Breast epithelium (tissue), 4 donors: ENCODE data around the gene RAPGEF1. TPM values are rescaled to one million over a fixed set of nuclear protein-coding genes. Genes with fewer than 3 reads are reported as not detected.
"Not testable (repeated sequence)": the region's sequence is repeated elsewhere in the genome, so short reads cannot be mapped to it uniquely, and the experiment has no call there.

Experiments
- DNase-seq, 2 donors: peaks; one replicate each; pipeline ENCODE4 v3.0.0-alpha.2; 2019; ENCODE audit warnings: low spot score in 2 of 2
- H3K27ac ChIP-seq, 2 donors: fragments of 200-600 bp; sonication (generic) in 1 of 2; one replicate each; pipeline ENCODE4 v1.5.1; 2016 to 2019; ENCODE audit warnings: mild to moderate bottlenecking in 1 of 2
- H3K27me3 ChIP-seq, 2 donors: fragments of 200-600 bp; sonication (generic) in 1 of 2; one replicate each; pipeline versions ENCODE4 v1.5.1 to v1.6.0; 2017 to 2019; ENCODE audit warnings: control low read depth in 1 of 2, mild to moderate bottlenecking in 1 of 2
- H3K36me3 ChIP-seq: fragments of 200-600 bp; one replicate; pipeline ENCODE4 v1.5.1; 2019
- H3K4me1 ChIP-seq, 2 donors: fragments of 200-600 bp; sonication (generic); one replicate each; pipeline ENCODE4 v1.5.1; 2016 to 2019; ENCODE audit warnings: control low read depth in 1 of 2
- H3K4me3 ChIP-seq, 3 donors: fragments of 200-600 bp; sonication (generic); 1 replicate in 2 of 3; 2 replicates in 1 of 3; pipeline ENCODE4 v1.5.1; 2016 to 2019; ENCODE audit warnings: mild to moderate bottlenecking in 3 of 3, moderate library complexity in 2 of 3
- H3K9me3 ChIP-seq, 2 donors: fragments of 200-600 bp; sonication (generic) in 1 of 2; one replicate each; pipeline ENCODE4 v1.5.1; 2016 to 2019; ENCODE audit warnings: control low read depth in 1 of 2
- CTCF ChIP-seq, 3 donors: fragments of 450-650 bp; IDR thresholded peaks; one replicate each; pipeline ENCODE4 v1.5.1; 2016 to 2017; ENCODE audit warnings: antibody characterized with exemption in 3 of 3, mild to moderate bottlenecking in 3 of 3, moderate library complexity in 3 of 3
- POLR2A ChIP-seq: fragments of 450-650 bp; IDR thresholded peaks from one replicate; pipeline ENCODE4 v1.6.1; 2016; ENCODE audit warnings: antibody characterized with exemption, mild to moderate bottlenecking, moderate library complexity
- POLR2AphosphoS5 ChIP-seq, 3 donors: sonication (generic); formaldehyde crosslinking; IDR thresholded peaks; one replicate each; pipeline ENCODE4 v1.6.1; 2017; ENCODE audit warnings: antibody characterized with exemption in 3 of 3
- intact Hi-C: fragments of 100-400 bp; cut with DNase I; formaldehyde crosslinking; loops from one replicate; pipeline ENCODE4 v1.15.1; 2023; ENCODE audit warnings: low total_unique reads
- total RNA-seq, 3 donors: library from RNA; depleted of rRNA; stranded (reverse); fragments of >200 nt; gene quantifications; one replicate each; pipeline ENCODE4 v1.1.0, GENCODE V29; 2016

The RAPGEF1 gene
- total RNA-seq, 3 donors from 2014 or later: 35.3 to 38.0 (median 37.3) TPM

- no peaks in the 10 kb centered on the region for H3K9me3 ChIP-seq
- no peaks in the 10 kb centered on the region for H3K27me3 ChIP-seq
- intact Hi-C loops: no loop called here
- no peak overlapping the region for H3K27ac ChIP-seq
- H3K36me3 ChIP-seq: no peaks in the 10 kb centered on the region
- no peaks in the 10 kb centered on the region for H3K4me1 ChIP-seq
- no peak overlapping the region for H3K4me3 ChIP-seq
- DNase-seq: no peak
- TF ChIP-seq POLR2AphosphoS5 (IDR thresholded peaks at IDR 0.05) (no peak), POLR2A (no peak), CTCF (IDR thresholded peaks at IDR 0.05) (no peak)
Measured at GRCh38 chr9:131690941-131691573, 48.8 kb downstream of the RAPGEF1 start.

GRCh38 chr9:131690462-131690861 lies 49.4 kb downstream of the RAPGEF1 start:
- intact Hi-C loops: no loop called here
- no peaks in the 10 kb centered on the region for H3K4me1 ChIP-seq
- H3K9me3 ChIP-seq: no peaks in the 10 kb centered on the region
- no peaks in the 10 kb centered on the region for H3K27me3 ChIP-seq
- no peak for TF ChIP-seq CTCF (IDR thresholded peaks at IDR 0.05)
- TF ChIP-seq POLR2AphosphoS5 (IDR thresholded peaks at IDR 0.05): no peak
- no peak for TF ChIP-seq POLR2A
- no peak overlapping the region for H3K27ac ChIP-seq
- no peak overlapping the region for H3K4me3 ChIP-seq
- no peaks in the 10 kb centered on the region for H3K36me3 ChIP-seq
- no peak for DNase-seq

- DNase-seq: no peak
- H3K27me3 ChIP-seq: no peaks in the 10 kb centered on the region
- no peaks in the 10 kb centered on the region for H3K4me1 ChIP-seq
- intact Hi-C loops: no loop called here
- H3K4me3 ChIP-seq: no peak overlapping the region
- TF ChIP-seq CTCF (IDR thresholded peaks at IDR 0.05) (no peak), POLR2AphosphoS5 (IDR thresholded peaks at IDR 0.05) (no peak), POLR2A (no peak)
- H3K36me3 ChIP-seq: no peaks in the 10 kb centered on the region
- no peaks in the 10 kb centered on the region for H3K9me3 ChIP-seq
- H3K27ac ChIP-seq: no peak overlapping the region
Measured at GRCh38 chr9:131688377-131688776, 51.5 kb downstream of the RAPGEF1 start.

GRCh38 chr9:131685753-131686706 lies 53.8 kb downstream of the RAPGEF1 start:
- intact Hi-C loops: no loop called here
- no peak for TF ChIP-seq POLR2AphosphoS5 (IDR thresholded peaks at IDR 0.05)
- Histone ChIP-seq H3K27me3 (no peaks in the 10 kb centered on the region), H3K4me1 (no peaks in the 10 kb centered on the region), H3K9me3 (no peaks in the 10 kb centered on the region), H3K36me3 (no peaks in the 10 kb centered on the region), H3K4me3 (no peak overlapping the region), H3K27ac (peak overlapping the region in 1 of 2 donors; percentile 9)
- no peak for DNase-seq

- intact Hi-C loops, H3K27me3 ChIP-seq, H3K9me3 ChIP-seq, H3K4me3 ChIP-seq, DNase-seq, H3K36me3 ChIP-seq, H3K27ac ChIP-seq: not testable (repeated sequence)
- peaks cover 6 to 12% of the 10 kb centered on the region in 2 donors for H3K4me1 ChIP-seq
Measured at GRCh38 chr9:131683094-131683493, 56.8 kb downstream of the RAPGEF1 start.

GRCh38 chr9:131682261-131682660 lies 57.6 kb downstream of the RAPGEF1 start:
- Histone ChIP-seq H3K4me1 (peaks cover 9 to 20% of the 10 kb centered on the region in 2 donors), H3K27me3 (no peaks in the 10 kb centered on the region), H3K9me3 (no peaks in the 10 kb centered on the region), H3K4me3 (no peak overlapping the region), H3K36me3 (no peaks in the 10 kb centered on the region), H3K27ac (peak overlapping the region in 1 of 2 donors; percentile 15)
- TF ChIP-seq CTCF (IDR thresholded peaks at IDR 0.05): no peak
- no peak for TF ChIP-seq POLR2AphosphoS5 (IDR thresholded peaks at IDR 0.05)
- no peak for TF ChIP-seq POLR2A
- no peak for DNase-seq
- intact Hi-C loops: no loop called here

GRCh38 chr9:131681826-131682225 lies 58.0 kb downstream of the RAPGEF1 start:
- peaks cover 9 to 25% of the 10 kb centered on the region in 2 donors for H3K4me1 ChIP-seq
- DNase-seq, H3K27ac ChIP-seq, H3K9me3 ChIP-seq, intact Hi-C loops, H3K27me3 ChIP-seq, H3K36me3 ChIP-seq, H3K4me3 ChIP-seq: not testable (repeated sequence)

- H3K36me3 ChIP-seq, H3K27me3 ChIP-seq, DNase-seq, H3K4me3 ChIP-seq, intact Hi-C loops, H3K9me3 ChIP-seq, H3K27ac ChIP-seq: not testable (repeated sequence)
- peaks cover 13 to 32% of the 10 kb centered on the region in 2 donors for H3K4me1 ChIP-seq
Measured at GRCh38 chr9:131681108-131681507, 58.8 kb downstream of the RAPGEF1 start.
